K562 (cell line): ENCODE results near the gene ARL3. TPM values are rescaled to one million over a fixed set of nuclear protein-coding genes. Genes with fewer than 3 reads are reported as not detected.
A peak's percentile ranks its signal among the peaks of the same experiment; 100 is the strongest.

ENCODE experiments used
- ATAC-seq: fragments of 200-7000 bp; cut with Tn5 transposase; 3 replicates; pipeline ENCODE4 v1.9.1; 2020; ENCODE audit warnings: moderate library complexity
- BruUV-seq: library from RNA; stranded (reverse); fragments of 400-500 nt; replicated peaks from 2 replicates; lab custom pipeline; 2021; lab: Mats Ljungman, UMichigan
- CTCF ChIA-PET: fragments of 300-600 bp; formaldehyde crosslinking; extraction: SDS; loops from one replicate; lab custom pipeline; 2021; ENCODE audit warnings: low intra/inter-chr PET ratio; lab: Yijun Ruan, JAX
- POLR2A ChIA-PET: fragments of 300-600, 350-650 bp; sonication (Branson Sonifier 250); formaldehyde crosslinking; extraction: SDS; loops from one replicate; lab custom pipeline; 2021; ENCODE audit warnings: antibody characterized with exemption, inconsistent platforms; lab: Yijun Ruan, JAX
- DNase-seq, 4 experiments: peaks; one replicate each; pipeline versions ENCODE4 v3.0.0 to v3.0.0-alpha.2; 2011 to 2018; ENCODE audit warnings: low spot score in 3 of 4, mixed read lengths in 3 of 4; ENCODE audit errors: extremely low read depth in 1 of 4
- FAIRE-seq: peaks from 2 replicates; lab custom pipeline; 2011; peaks lifted over from hg19 to GRCh38; lab: Jason Lieb, UNC
- H2AFZ ChIP-seq: 2 replicates; pipeline ENCODE4 v1.6.0; 2011; ENCODE audit warnings: low read depth, low read length, control low read depth, inconsistent platforms
- H3K27ac ChIP-seq: fragments of 200-600 bp; 3 replicates; pipeline ENCODE4 v1.8.0; 2011; ENCODE audit warnings: low read depth, mild to moderate bottlenecking, control low read depth, inconsistent platforms, low read length, moderate library complexity, mixed read lengths; ENCODE audit errors: extremely low read depth
- H3K27me3 ChIP-seq, 2 experiments: fragments of 300-600 bp in 1 of 2; 2 replicates in 1 of 2; 3 replicates in 1 of 2; pipeline versions ENCODE4 v1.6.0 to v1.8.0; 2011; ENCODE audit warnings: inconsistent platforms in 2 of 2, low read length in 2 of 2, mild to moderate bottlenecking in 1 of 2, mixed read lengths in 1 of 2, moderate library complexity in 1 of 2; ENCODE audit not compliant: control insufficient read depth in 2 of 2, insufficient read depth in 2 of 2
- H3K36me3 ChIP-seq: fragments of 300-600 bp; 3 replicates; pipeline ENCODE4 v1.8.0; 2011; ENCODE audit warnings: mild to moderate bottlenecking, low read length, inconsistent platforms; ENCODE audit not compliant: control insufficient read depth, insufficient read depth
- H3K4me1 ChIP-seq, 2 experiments: fragments of 200-600 bp in 1 of 2; replicated peaks in 1 of 2; 2 replicates in 1 of 2; 3 replicates in 1 of 2; pipeline versions ENCODE4 v1.5.1 to v1.8.0; 2011; ENCODE audit warnings: inconsistent platforms in 2 of 2, low read length in 2 of 2, mild to moderate bottlenecking in 1 of 2, mixed read lengths in 1 of 2, moderate library complexity in 1 of 2; ENCODE audit not compliant: control insufficient read depth in 2 of 2, insufficient read depth in 2 of 2
- H3K4me2 ChIP-seq: 2 replicates; pipeline ENCODE4 v1.6.1; 2011; ENCODE audit warnings: low read length, control low read depth, inconsistent platforms, mixed read lengths; ENCODE audit not compliant: insufficient read depth
- H3K4me3 ChIP-seq: fragments of 200-600 bp; sonication (generic), shearing (Covaris generic); 2 replicates; pipeline ENCODE4 v1.5.1; 2016; ENCODE audit warnings: control low read depth, inconsistent platforms
- H3K79me2 ChIP-seq: fragments of 200-600 bp; 3 replicates; pipeline ENCODE4 v1.8.0; 2011; ENCODE audit warnings: low read length, inconsistent platforms; ENCODE audit not compliant: control insufficient read depth, insufficient read depth
- H3K9ac ChIP-seq, 2 experiments: 2 replicates each; pipeline versions ENCODE4 v1.6.0 to v1.6.1; 2011; ENCODE audit warnings: low read depth in 2 of 2, low read length in 2 of 2, control low read depth in 1 of 2, inconsistent platforms in 1 of 2, mild to moderate bottlenecking in 1 of 2, mixed read lengths in 1 of 2; ENCODE audit not compliant: insufficient read depth in 1 of 2
- H3K9me1 ChIP-seq: one replicate; pipeline ENCODE4 v1.6.0; 2011; ENCODE audit warnings: inconsistent platforms, mild to moderate bottlenecking, low read length, moderate library complexity; ENCODE audit not compliant: control insufficient read depth, insufficient read depth
- H3K9me3 ChIP-seq: replicated peaks from 2 replicates; pipeline ENCODE4 v1.5.1; 2011; ENCODE audit warnings: low read depth, low read length, inconsistent platforms; ENCODE audit not compliant: control insufficient read depth, insufficient read depth
- H4K20me1 ChIP-seq: replicated peaks from 2 replicates; pipeline ENCODE4 v1.6.1; 2011; ENCODE audit warnings: low read length, inconsistent platforms, mixed read lengths; ENCODE audit not compliant: control insufficient read depth, insufficient read depth
- ATF7 ChIP-seq: fragments of 450-650 bp; IDR thresholded peaks from 2 replicates; pipeline ENCODE4 v1.7.1; 2014; ENCODE audit warnings: mild to moderate bottlenecking, moderate library complexity
- MXI1 ChIP-seq: IDR thresholded peaks from 2 replicates; pipeline ENCODE4 v1.6.1; 2011; ENCODE audit warnings: low read depth, mild to moderate bottlenecking, improper control_type of control experiment, low read length
- NONO ChIP-seq, 2 experiments: fragments of 200-400 bp in 1 of 2; fragments of 450-650 bp in 1 of 2; formaldehyde crosslinking in 1 of 2; IDR thresholded peaks; 2 replicates each; pipeline ENCODE4 v1.6.1; 2017; ENCODE audit warnings: low read depth in 2 of 2, mild to moderate bottlenecking in 2 of 2, moderate library complexity in 2 of 2, low read length in 1 of 2
- PHF20 ChIP-seq: fragments of 450-650 bp; IDR thresholded peaks from 2 replicates; pipeline ENCODE4 v1.6.1; 2018; ENCODE audit not compliant: partially characterized antibody
- POLR2AphosphoS2 ChIP-seq: IDR thresholded peaks from 2 replicates; pipeline ENCODE4 v1.6.1; 2012; ENCODE audit warnings: low read length, improper control_type of control experiment
- POLR2H ChIP-seq: IDR thresholded peaks from 2 replicates; pipeline ENCODE4 v1.6.1; 2016; ENCODE audit warnings: missing genetic modification characterization, low read depth, mild to moderate bottlenecking, control low read depth, missing compliant biosample characterization, moderate library complexity
- U2AF1 ChIP-seq: fragments of 200-400 bp; formaldehyde crosslinking; optimal IDR thresholded peaks from 2 replicates; pipeline ENCODE3; 2017; ENCODE audit warnings: mild to moderate bottlenecking, low read depth, low read length, moderate library complexity
- ZBTB1 ChIP-seq: sonication (generic); formaldehyde crosslinking; IDR thresholded peaks from 2 replicates; pipeline ENCODE4 v1.8.1; 2023; ENCODE audit warnings: missing genetic modification reagents, low read depth, mild to moderate bottlenecking, borderline replicate concordance
- ZNF12 ChIP-seq: sonication (generic); formaldehyde crosslinking; IDR thresholded peaks from 2 replicates; pipeline ENCODE4 v1.4.0; 2020; ENCODE audit warnings: mild to moderate bottlenecking, missing genetic modification reagents
- ZSCAN29 ChIP-seq: fragments of 450-650 bp; IDR thresholded peaks from 2 replicates; pipeline ENCODE4 v1.6.1; 2017
- WGBS: fragments of 100-300 bp; shearing (Covaris generic); methylation state at CpG from one replicate; pipeline ENCODE4 v1.1.6; 2016; ENCODE audit warnings: low coverage, mixed read lengths; ENCODE audit not compliant: insufficient coverage; ENCODE audit errors: missing lambda C conversion rate; 5-methylcytosine and 5-hydroxymethylcytosine counted together
- in situ Hi-C: fragments of 300-500 bp; cut with MboI; formaldehyde crosslinking; loops from 4 replicates; pipeline ENCODE4 v1.15.0; 2018; ENCODE audit warnings: inconsistent platforms, mixed read lengths
- intact Hi-C: fragments of 100-400 bp; cut with micrococcal nuclease; formaldehyde crosslinking; loops from 2 replicates; pipeline ENCODE4 v1.14.2; 2022
- polyA plus RNA-seq, 8 experiments: library from polyadenylated mRNA; depleted of rRNA in 4 of 8; stranded (reverse) in 5 of 8; unstranded in 3 of 8; fragments of >200 nt; fragmentation: Nextera tagmentation in 2 of 8; fragmentation: Illumina TruSeq in 1 of 8; extraction: Ambion mirVana in 2 of 8; extraction: Trizol in 1 of 8; gene quantifications; 2 replicates each; pipeline versions ENCODE4 v1.2.1 to v1.2.3, GENCODE V29; 2011 to 2014; ENCODE audit warnings: inconsistent platforms in 1 of 8, missing spikeins in 1 of 8
- total RNA-seq, 7 experiments: library from RNA; depleted of rRNA in 6 of 7; stranded (reverse); fragments of >200 nt in 6 of 7; fragmentation: Illumina TruSeq in 2 of 7; extraction: Trizol in 2 of 7; gene quantifications; 2 replicates each; pipeline versions ENCODE4 v1.2.1 to v1.2.3, GENCODE V29; 2011 to 2021; ENCODE audit warnings: low replicate concordance in 1 of 7
- TF ChIP-seq, protein P1 (sequence below): IDR thresholded peaks from 3 replicates; pipeline ENCODE4 v1.6.1; 2011; ENCODE audit warnings: borderline replicate concordance, mild to moderate bottlenecking; ENCODE audit not compliant: insufficient read length, insufficient read depth
- TF ChIP-seq, protein P2 (sequence below): fragments of 450-650 bp; IDR thresholded peaks from 2 replicates; pipeline ENCODE4 v1.6.1; 2016

The ARL3 gene
- total and polyA plus RNA-seq, 9 of the 15 experiments (the other 6 are each of a cell fraction or from before 2014, with no cell fraction given): 2.9 to 8.9 (median 4.8) TPM

DNA sequence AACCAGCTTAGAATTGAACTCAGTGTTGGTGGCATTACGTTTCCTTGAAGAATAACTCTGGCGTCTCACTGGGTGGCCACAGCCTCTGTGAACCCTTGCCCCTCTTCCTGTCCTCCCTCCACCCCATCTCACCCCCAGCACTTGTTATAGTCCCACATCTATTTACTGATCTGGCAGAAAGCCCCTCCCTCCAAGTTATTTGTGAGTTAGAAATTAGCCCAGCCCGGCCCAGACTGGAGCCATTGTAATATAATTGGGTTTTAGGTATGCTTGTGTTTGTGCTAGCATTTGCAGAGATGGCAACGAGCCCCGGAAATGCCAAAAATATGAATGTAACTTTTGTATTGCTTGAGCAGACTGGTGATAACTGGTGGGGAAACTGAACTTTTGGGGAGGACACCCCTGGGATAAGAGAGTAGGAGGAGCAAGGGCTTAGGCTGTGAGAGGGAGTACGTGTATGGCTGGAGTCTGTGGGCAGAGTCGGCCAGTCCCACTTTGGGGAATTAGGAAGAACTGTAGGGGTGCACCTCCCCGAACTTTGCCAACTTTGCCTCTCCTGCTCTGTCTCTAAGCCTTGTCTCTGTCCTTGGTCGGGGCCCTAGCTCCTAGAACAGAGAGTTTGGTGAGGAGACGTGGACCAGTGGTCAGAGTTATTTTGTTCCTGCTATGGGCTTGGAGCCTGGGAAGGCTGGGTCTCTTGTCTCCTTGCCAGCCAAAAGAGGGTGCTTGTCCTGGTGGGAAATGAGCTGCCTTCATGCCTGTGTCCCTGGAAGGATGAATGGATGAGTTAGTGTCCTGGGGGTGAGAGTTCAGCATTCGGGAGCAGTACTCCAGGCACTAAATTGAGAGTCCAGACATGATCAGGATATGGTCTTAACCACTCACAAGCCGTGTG lies 89.2 kb downstream of the ARL3 start:
- FAIRE-seq: no peak
- in situ Hi-C loops: loop anchor here (25.0 kb wide), 1 partner anchor 788 kb away; the partner anchor contains the start of gene KCNIP2

More for the DNA sequence above, 89.2 kb downstream of the ARL3 start:
- H3K79me2 ChIP-seq: no peaks in the 10 kb centered on the region
- peaks cover 2 to 21% of the 10 kb centered on the region in 2 experiments; a peak in 3 of 5 replicates for H3K4me1 ChIP-seq
- H3K9me3 ChIP-seq: no peaks in the 10 kb centered on the region
- BruUV-seq: no TSS peak
- intact Hi-C loops: no loop called here
- no peaks in the 10 kb centered on the region for H3K36me3 ChIP-seq
- no peaks in the 10 kb centered on the region for H3K9me1 ChIP-seq
- no peak overlapping the region for H3K4me3 ChIP-seq
- peak; percentile 25; the same call in 1 of the 3 replicates for ATAC-seq
- no peak overlapping the region for H3K4me2 ChIP-seq
- POLR2A ChIA-PET: interaction anchor here (0.7 kb wide), 1 partner anchor 24 kb away, joined by 3 read pairs; no protein-coding TSS in a partner anchor
- H2AFZ ChIP-seq: 0 out of 2 replicates have a peak overlapping the region, but pooled peaks have one; percentile 19
- no peaks in the 10 kb centered on the region for H3K27me3 ChIP-seq
- H3K9ac ChIP-seq: 0 out of 4 replicates have a peak overlapping the region, but pooled peaks of 1 of the 2 experiments have one; percentile 2
- WGBS: 53% methylated on average over 11 of the region's 12 CpGs
- TF ChIP-seq ATF7 (no peak), PHF20 (no peak), POLR2H (tag) (no peak), POLR2AphosphoS2 (no peak), U2AF1 (no peak), MXI1 (no peak), ZBTB1 (CRISPR knock-in tag) (no peak), ZSCAN29 (no peak), ZNF12 (CRISPR knock-in tag) (no peak), NONO (IDR thresholded peaks at IDR 0.05; ENCODE audit: low read depth in 2 of 2, low read length in 1 of 2) (no peak)
- TF ChIP-seq, protein P1, sequence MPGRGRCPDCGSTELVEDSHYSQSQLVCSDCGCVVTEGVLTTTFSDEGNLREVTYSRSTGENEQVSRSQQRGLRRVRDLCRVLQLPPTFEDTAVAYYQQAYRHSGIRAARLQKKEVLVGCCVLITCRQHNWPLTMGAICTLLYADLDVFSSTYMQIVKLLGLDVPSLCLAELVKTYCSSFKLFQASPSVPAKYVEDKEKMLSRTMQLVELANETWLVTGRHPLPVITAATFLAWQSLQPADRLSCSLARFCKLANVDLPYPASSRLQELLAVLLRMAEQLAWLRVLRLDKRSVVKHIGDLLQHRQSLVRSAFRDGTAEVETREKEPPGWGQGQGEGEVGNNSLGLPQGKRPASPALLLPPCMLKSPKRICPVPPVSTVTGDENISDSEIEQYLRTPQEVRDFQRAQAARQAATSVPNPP: no peak
- TF ChIP-seq, protein P2, sequence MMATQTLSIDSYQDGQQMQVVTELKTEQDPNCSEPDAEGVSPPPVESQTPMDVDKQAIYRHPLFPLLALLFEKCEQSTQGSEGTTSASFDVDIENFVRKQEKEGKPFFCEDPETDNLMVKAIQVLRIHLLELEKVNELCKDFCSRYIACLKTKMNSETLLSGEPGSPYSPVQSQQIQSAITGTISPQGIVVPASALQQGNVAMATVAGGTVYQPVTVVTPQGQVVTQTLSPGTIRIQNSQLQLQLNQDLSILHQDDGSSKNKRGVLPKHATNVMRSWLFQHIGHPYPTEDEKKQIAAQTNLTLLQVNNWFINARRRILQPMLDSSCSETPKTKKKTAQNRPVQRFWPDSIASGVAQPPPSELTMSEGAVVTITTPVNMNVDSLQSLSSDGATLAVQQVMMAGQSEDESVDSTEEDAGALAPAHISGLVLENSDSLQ: no peak
- CTCF ChIA-PET: no interaction called here
- no peak for DNase-seq
- no peak overlapping the region for H3K27ac ChIP-seq
- no peaks in the 10 kb centered on the region for H4K20me1 ChIP-seq
